Caco-2 (cell line): ENCODE results near the gene NUDT10. TPM values are rescaled to one million over a fixed set of nuclear protein-coding genes. Genes with fewer than 3 reads are reported as not detected.
"Not testable (repeated sequence)": the region's sequence is repeated elsewhere in the genome, so short reads cannot be mapped to it uniquely, and the experiment has no call there.

Experiments
- BruUV-seq: library from RNA; stranded (reverse); fragments of 400-500 nt; replicated peaks from 2 replicates; lab custom pipeline; 2021; lab: Mats Ljungman, UMichigan
- CTCF ChIA-PET: fragments of 300-600 bp; sonication (Branson Sonifier 250); formaldehyde crosslinking; loops from one replicate; lab custom pipeline; 2022; ENCODE audit warnings: antibody characterized with exemption; lab: Charles Lee
- POLR2A ChIA-PET: fragments of 300-600 bp; sonication (Branson Sonifier 250); formaldehyde crosslinking; loops from one replicate; lab custom pipeline; 2022; ENCODE audit warnings: antibody characterized with exemption; lab: Charles Lee
- DNase-seq, 2 experiments: peaks; one replicate each; pipeline versions ENCODE4 v3.0.0 to v3.0.0-alpha.2; 2020 to 2022
- H3K27me3 ChIP-seq: replicated peaks from 2 replicates; pipeline ENCODE4 v1.6.0; 2011; ENCODE audit warnings: low read length; ENCODE audit not compliant: control insufficient read depth, insufficient read depth
- H3K36me3 ChIP-seq: 2 replicates; pipeline ENCODE4 v1.5.1; 2011; ENCODE audit warnings: low read length; ENCODE audit not compliant: control insufficient read depth, insufficient read depth
- H3K4me1 ChIP-seq: fragments of 250-450 bp; sonication (Bioruptor Pico); 2 replicates; pipeline ENCODE4 v1.5.1; 2020; ENCODE audit warnings: mild to moderate bottlenecking
- H3K4me3 ChIP-seq: 2 replicates; pipeline ENCODE4 v1.5.1; 2011; ENCODE audit warnings: low read depth, mild to moderate bottlenecking, control low read depth, low read length
- H3K9me3 ChIP-seq: fragments of 250-450 bp; sonication (Bioruptor Pico); 2 replicates; pipeline ENCODE4 v1.5.1; 2020; ENCODE audit warnings: mild to moderate bottlenecking, moderate library complexity
- H3K27ac Mint-ChIP-seq: one replicate; pipeline ENCODE4 v1.8.0; 2022; ENCODE audit warnings: mixed read lengths; ENCODE audit not compliant: unreplicated experiment
- H3K27me3 Mint-ChIP-seq: one replicate; pipeline ENCODE4 v1.8.0; 2022; ENCODE audit warnings: mixed read lengths; ENCODE audit not compliant: insufficient read depth, unreplicated experiment
- H3K36me3 Mint-ChIP-seq: one replicate; pipeline ENCODE4 v1.8.0; 2022; ENCODE audit warnings: mild to moderate bottlenecking, mixed read lengths; ENCODE audit not compliant: insufficient read depth, unreplicated experiment
- H3K4me1 Mint-ChIP-seq: one replicate; pipeline ENCODE4 v1.8.0; 2022; ENCODE audit warnings: low read depth, mixed read lengths; ENCODE audit not compliant: unreplicated experiment
- H3K4me3 Mint-ChIP-seq: one replicate; pipeline ENCODE4 v1.8.0; 2022; ENCODE audit warnings: mild to moderate bottlenecking, moderate library complexity, mixed read lengths; ENCODE audit not compliant: unreplicated experiment
- H3K9me3 Mint-ChIP-seq: one replicate; pipeline ENCODE4 v1.8.0; 2022; ENCODE audit warnings: mixed read lengths; ENCODE audit not compliant: unreplicated experiment
- CTCF ChIP-seq, 2 experiments: fragments of 200-600 bp in 1 of 2; IDR thresholded peaks; 1 replicate in 1 of 2; 2 replicates in 1 of 2; pipeline versions ENCODE4 v1.5.1 to v1.8.0; 2011 to 2022; ENCODE audit warnings: antibody characterized with exemption in 1 of 2, control low read depth in 1 of 2, inconsistent platforms in 1 of 2, low read depth in 1 of 2, low read length in 1 of 2, mild to moderate bottlenecking in 1 of 2, moderate library complexity in 1 of 2; ENCODE audit not compliant: insufficient read depth in 1 of 2, severe bottlenecking in 1 of 2, unreplicated experiment in 1 of 2
- intact Hi-C: fragments of 100-400 bp; cut with micrococcal nuclease; formaldehyde crosslinking; loops from one replicate; pipeline ENCODE4 v1.10.0; 2022; ENCODE audit not compliant: unreplicated experiment
- total RNA-seq: library from RNA; stranded (reverse); gene quantifications from 2 replicates; pipeline ENCODE4 v1.2.3, GENCODE V29; 2022

The NUDT10 gene
- total RNA-seq, 1 experiment from 2014 or later: not detected

- Mint-ChIP-seq H3K9me3 (no peaks in the 10 kb centered on the region), H3K4me3 (no peak overlapping the region), H3K4me1 (no peaks in the 10 kb centered on the region), H3K27me3 (peaks cover 6% of the 10 kb centered on the region), H3K27ac (no peak overlapping the region), H3K36me3 (no peaks in the 10 kb centered on the region)
- DNase-seq: no peak
- H3K36me3 ChIP-seq: no peaks in the 10 kb centered on the region
- H3K27me3 ChIP-seq: no peaks in the 10 kb centered on the region
- ChIA-PET CTCF (no interaction called here), POLR2A (no interaction called here)
- H3K9me3 ChIP-seq: no peaks in the 10 kb centered on the region
- H3K4me3 ChIP-seq: no peak overlapping the region
- TF ChIP-seq CTCF (IDR thresholded peaks at IDR 0.05; ENCODE audit: insufficient read depth in 1 of 2, low read depth in 1 of 2, low read length in 1 of 2, severe bottlenecking in 1 of 2, unreplicated experiment in 1 of 2): no peak
- BruUV-seq: no TSS peak
- no peaks in the 10 kb centered on the region for H3K4me1 ChIP-seq
- intact Hi-C loops: no loop called here
Measured at GRCh38 chrX:51316271-51316670, 16.4 kb upstream of the NUDT10 start.

GRCh38 chrX:51332943-51333785, 542 bp downstream of the NUDT10 start:
- H3K4me3 ChIP-seq, H3K36me3 ChIP-seq, H3K27ac Mint-ChIP-seq, H3K9me3 ChIP-seq, POLR2A ChIA-PET, DNase-seq, CTCF ChIA-PET, H3K36me3 Mint-ChIP-seq, intact Hi-C loops, H3K27me3 Mint-ChIP-seq, H3K4me1 ChIP-seq, H3K4me1 Mint-ChIP-seq, H3K9me3 Mint-ChIP-seq, H3K27me3 ChIP-seq, BruUV-seq: not testable (repeated sequence)
- peak overlapping the region; percentile 62 for H3K4me3 Mint-ChIP-seq

GRCh38 chrX:51334276-51334675, 1.7 kb downstream of the NUDT10 start:
- no TSS peak for BruUV-seq
- no peaks in the 10 kb centered on the region for H3K4me1 ChIP-seq
- H3K4me1 Mint-ChIP-seq: no peaks in the 10 kb centered on the region
- TF ChIP-seq CTCF (IDR thresholded peaks at IDR 0.05; ENCODE audit: insufficient read depth in 1 of 2, low read depth in 1 of 2, low read length in 1 of 2, severe bottlenecking in 1 of 2, unreplicated experiment in 1 of 2): no peak
- H3K27me3 ChIP-seq: no peaks in the 10 kb centered on the region
- no peaks in the 10 kb centered on the region for H3K36me3 ChIP-seq
- H3K4me3 ChIP-seq: no peak overlapping the region
- H3K27me3 Mint-ChIP-seq: peaks cover 7% of the 10 kb centered on the region
- no peak overlapping the region for H3K4me3 Mint-ChIP-seq
- ChIA-PET POLR2A (no interaction called here), CTCF (interaction anchor here (0.9 kb wide), 1 partner anchor 123 kb away, joined by 4 read pairs; no protein-coding TSS in a partner anchor)
- intact Hi-C loops: no loop called here
- H3K36me3 Mint-ChIP-seq: no peaks in the 10 kb centered on the region
- H3K9me3 ChIP-seq: no peaks in the 10 kb centered on the region
- H3K27ac Mint-ChIP-seq: no peak overlapping the region
- H3K9me3 Mint-ChIP-seq: no peaks in the 10 kb centered on the region
- no peak for DNase-seq
